Heart right ventricle (tissue), 16 donors: ENCODE measurements around the gene PTPRM. TPM values are rescaled to one million over a fixed set of nuclear protein-coding genes. Genes with fewer than 3 reads are reported as not detected.

Experiments used
- ATAC-seq, 8 donors: fragments of 200-7000 bp; cut with Tn5 transposase; one replicate each; pipeline ENCODE4 v1.9.1; 2020; ENCODE audit warnings: mild to moderate bottlenecking in 8 of 8, moderate library complexity in 8 of 8, moderate number of reproducible peaks in 1 of 8
- DNase-seq, 2 donors: peaks; one replicate each; pipeline ENCODE4 v3.0.0-alpha.2; 2020
- H3K27ac ChIP-seq, 10 donors: fragments of 200-600 bp; sonication (generic) in 2 of 10; one replicate each; pipeline versions ENCODE4 v1.5.0 to v1.8.0; 2020 to 2022; ENCODE audit warnings: mild to moderate bottlenecking in 3 of 10
- H3K27me3 ChIP-seq, 7 donors: fragments of 200-600 bp; one replicate each; pipeline ENCODE4 v1.8.0; 2021 to 2022; ENCODE audit warnings: mild to moderate bottlenecking in 2 of 7
- H3K36me3 ChIP-seq, 9 donors: fragments of 200-600 bp; sonication (generic) in 1 of 9; one replicate each; pipeline versions ENCODE4 v1.5.0 to v1.8.0; 2020 to 2022; ENCODE audit warnings: mild to moderate bottlenecking in 2 of 9
- H3K4me1 ChIP-seq, 9 donors: fragments of 200-600 bp; sonication (generic) in 1 of 9; one replicate each; pipeline versions ENCODE4 v1.5.0 to v1.8.0; 2020 to 2022; ENCODE audit warnings: mild to moderate bottlenecking in 4 of 9
- H3K4me3 ChIP-seq, 10 donors: fragments of 200-600 bp; sonication (generic) in 2 of 10; one replicate each; pipeline versions ENCODE4 v1.5.0 to v1.8.0; 2020 to 2022; ENCODE audit warnings: mild to moderate bottlenecking in 7 of 10, moderate library complexity in 2 of 10
- H3K9me3 ChIP-seq, 11 donors: fragments of 200-600 bp in 10 of 11; sonication (generic) in 2 of 11; one replicate each; pipeline versions ENCODE4 v1.5.0 to v1.8.0; 2013 to 2022; ENCODE audit warnings: mild to moderate bottlenecking in 2 of 11, control low read depth in 1 of 11, moderate library complexity in 1 of 11
- WGBS, 2 donors: extraction: QIAGEN DNeasy Blood & Tissue Kit; methylation state at CpG; one replicate each; pipeline ENCODE4 v1.1.7; 2013; ENCODE audit warnings: inconsistent platforms in 1 of 2; 5-methylcytosine and 5-hydroxymethylcytosine counted together
- intact Hi-C, 10 donors: fragments of 100-400 bp; cut with DNase I; formaldehyde crosslinking; loops; one replicate each; pipeline versions ENCODE4 v1.11.1 to v1.14.2; 2022
- polyA plus RNA-seq, 2 donors: library from polyadenylated mRNA; stranded (reverse); fragments of 200-250 nt; gene quantifications; one replicate each; pipeline ENCODE4 v1.2.3, GENCODE V29; 2013
- total RNA-seq, 10 donors: library from RNA; stranded (reverse); fragmentation: NEBNext Ultra II Directional in 3 of 10; extraction: Animal tissue kit (Norgen Biotek cat#: 25700) in 3 of 10; gene quantifications; one replicate each; pipeline versions ENCODE4 v1.2.1 to v1.2.4, GENCODE V29; 2021 to 2023
- TF ChIP-seq, protein P1 (sequence below), 9 donors: fragments of 200-600 bp; sonication (generic) in 2 of 9; IDR thresholded peaks; one replicate each; pipeline versions ENCODE4 v1.5.0 to v1.8.0; 2021 to 2022; ENCODE audit warnings: antibody characterized with exemption in 9 of 9, mild to moderate bottlenecking in 5 of 9, moderate library complexity in 1 of 9
- donor health status: Arrhythmogenic right ventricular cardiomyopathy.
- donor health status: ischemic (EF 13 %, LVEDD 7.1; RV severe dilation, severe dysfunction).
- donor health status: healthy with polysubstance abuse.
- donor health status: DM: no; HTN: yes; CAD: no.
- donor health status: DM: no; HTN: no; CAD: no.
- donor health status: ischemic (EF 25% LVEDD 6.9; RV normal size, moderate dysfunction).
- donor health status: ischemic (EF 25% LVEDD 5.7; RV mildly dilated, moderate dysfunction).
- donor health status: healthy.
- donor health status: DM: yes; HTN: yes; CAD: no.
- donor health status: Ischemic cardiomyopathy.
- donor health status: ischemic (EF 35%, LVEDD 5.7; RV mildly dilated, moderate dysfunction).
- donor health status: nonischemic (EF 11% LVEDD 7.7; RV severe dilation, severe dysfunction).
- donor health status: DM: yes; HTN: yes; CAD: no.
- donor health status: PGD.
- donor health status: ischemic (EF 29% LVEDD 5.4; RV normal size, mild dysfunction).
- donor health status: nonischemic (EF 23%, LVEDD 6.1; RV moderate dilation, normal function).

PTPRM gene
- total and polyA plus RNA-seq, 12 donors = 81.7 to 170 (median 132) TPM

DNA sequence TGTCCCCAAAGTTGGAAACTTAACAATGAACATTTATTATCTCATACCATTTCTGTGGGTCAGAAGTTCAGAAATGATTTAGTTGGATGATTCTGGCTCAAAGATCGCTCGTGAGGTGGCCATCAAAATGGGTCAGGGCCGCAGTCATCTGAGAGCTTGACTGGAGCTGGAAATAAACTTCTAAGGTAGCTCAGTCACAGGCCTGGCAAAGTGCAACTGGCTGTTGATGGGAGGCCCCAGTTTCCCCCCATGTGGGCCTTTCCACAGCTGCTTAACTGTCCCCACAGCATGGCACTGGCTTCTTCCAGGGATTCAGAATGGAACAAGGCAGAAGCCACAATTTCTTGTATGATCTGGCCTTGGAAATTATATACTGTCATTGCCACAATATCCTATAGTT is 842.0 kb downstream of the PTPRM start:
- WGBS, 2 donors = 97% methylated on average over 3 of the region's 3 CpGs
- peaks cover 0 to 56% (median 20%) of the 10 kb centered on the region in 9 donors for H3K36me3 ChIP-seq

DNA sequence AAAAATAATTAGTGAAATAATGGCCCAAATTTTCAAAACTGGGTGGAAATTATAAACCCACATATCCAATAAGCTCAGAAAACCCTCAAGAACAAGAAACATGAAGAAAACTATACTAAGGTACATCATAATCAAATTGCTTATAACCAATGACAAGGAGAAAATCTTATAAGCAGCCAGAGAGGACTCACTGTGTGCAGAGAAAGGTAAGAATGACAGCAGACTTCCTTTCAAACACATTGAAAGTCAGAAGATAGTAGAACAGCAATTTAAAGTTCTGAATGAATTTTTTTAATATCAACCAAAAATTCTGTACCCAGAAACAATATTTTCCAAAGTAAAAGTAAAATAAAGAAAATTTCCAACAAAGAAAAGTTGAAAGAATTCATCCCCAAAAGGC is 844.4 kb downstream of the PTPRM start:
- H3K36me3 ChIP-seq = peaks cover 0 to 33% (median 15%) of the 10 kb centered on the region in 9 donors
- TF ChIP-seq, protein P1, sequence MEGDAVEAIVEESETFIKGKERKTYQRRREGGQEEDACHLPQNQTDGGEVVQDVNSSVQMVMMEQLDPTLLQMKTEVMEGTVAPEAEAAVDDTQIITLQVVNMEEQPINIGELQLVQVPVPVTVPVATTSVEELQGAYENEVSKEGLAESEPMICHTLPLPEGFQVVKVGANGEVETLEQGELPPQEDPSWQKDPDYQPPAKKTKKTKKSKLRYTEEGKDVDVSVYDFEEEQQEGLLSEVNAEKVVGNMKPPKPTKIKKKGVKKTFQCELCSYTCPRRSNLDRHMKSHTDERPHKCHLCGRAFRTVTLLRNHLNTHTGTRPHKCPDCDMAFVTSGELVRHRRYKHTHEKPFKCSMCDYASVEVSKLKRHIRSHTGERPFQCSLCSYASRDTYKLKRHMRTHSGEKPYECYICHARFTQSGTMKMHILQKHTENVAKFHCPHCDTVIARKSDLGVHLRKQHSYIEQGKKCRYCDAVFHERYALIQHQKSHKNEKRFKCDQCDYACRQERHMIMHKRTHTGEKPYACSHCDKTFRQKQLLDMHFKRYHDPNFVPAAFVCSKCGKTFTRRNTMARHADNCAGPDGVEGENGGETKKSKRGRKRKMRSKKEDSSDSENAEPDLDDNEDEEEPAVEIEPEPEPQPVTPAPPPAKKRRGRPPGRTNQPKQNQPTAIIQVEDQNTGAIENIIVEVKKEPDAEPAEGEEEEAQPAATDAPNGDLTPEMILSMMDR (IDR thresholded peaks at IDR 0.05) = no peak
- no peak overlapping the region for H3K4me3 ChIP-seq
- ATAC-seq = no peak
- intact Hi-C loops = no loop called here
- no peak overlapping the region for H3K27ac ChIP-seq
- H3K9me3 ChIP-seq = peaks cover 0 to 52% (median 22%) of the 10 kb centered on the region in 11 donors
- DNase-seq = no peak
- no peaks in the 10 kb centered on the region for H3K27me3 ChIP-seq
- H3K4me1 ChIP-seq = peaks cover 0 to 4% (median 0%) of the 10 kb centered on the region in 9 donors

More for the DNA sequence above, 842.0 kb downstream of the PTPRM start:
- no peaks in the 10 kb centered on the region for H3K27me3 ChIP-seq
- ATAC-seq (no peak), DNase-seq (no peak)
- no peak overlapping the region for H3K4me3 ChIP-seq
- H3K27ac ChIP-seq = no peak overlapping the region
- intact Hi-C loops = no loop called here
- TF ChIP-seq, protein P1 (IDR thresholded peaks at IDR 0.05) = no peak
- peaks cover 0 to 43% (median 22%) of the 10 kb centered on the region in 11 donors for H3K9me3 ChIP-seq
- H3K4me1 ChIP-seq = no peaks in the 10 kb centered on the region

DNA sequence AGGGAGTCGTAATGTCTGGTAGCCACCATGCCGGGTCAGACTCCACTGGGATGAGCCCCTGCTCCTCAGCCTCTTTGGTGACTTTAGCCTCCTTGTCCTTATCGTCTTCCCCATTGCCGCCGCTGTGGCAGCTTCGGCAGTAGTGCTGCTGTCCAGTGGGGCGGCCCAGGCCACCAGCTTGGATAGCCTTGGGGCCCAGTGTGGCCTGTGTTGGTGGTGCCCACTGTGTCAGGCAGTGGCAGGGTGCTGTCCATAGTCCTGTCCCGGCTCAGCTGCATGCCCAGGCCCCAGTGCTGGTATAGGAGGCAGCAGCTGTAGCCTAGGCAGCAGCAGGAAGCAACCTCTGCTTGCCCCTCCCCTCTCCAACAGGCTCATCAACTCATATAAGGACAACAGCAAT is 845.0 kb downstream of the PTPRM start:
- intact Hi-C loops = no loop called here
- peaks cover 0 to 9% (median 0%) of the 10 kb centered on the region in 9 donors for H3K4me1 ChIP-seq
- H3K36me3 ChIP-seq = peaks cover 0 to 27% (median 11%) of the 10 kb centered on the region in 9 donors
- no peak overlapping the region for H3K4me3 ChIP-seq
- no peak overlapping the region for H3K27ac ChIP-seq
- H3K9me3 ChIP-seq = peaks cover 0 to 52% (median 22%) of the 10 kb centered on the region in 11 donors
- WGBS, 2 donors = 95 to 98% methylated on average over 8 of the region's 8 CpGs
- H3K27me3 ChIP-seq = no peaks in the 10 kb centered on the region
- ATAC-seq (peak in 1 of 8 donors; percentile 45), DNase-seq (no peak)
- TF ChIP-seq, protein P1 (IDR thresholded peaks at IDR 0.05) = no peak

DNA sequence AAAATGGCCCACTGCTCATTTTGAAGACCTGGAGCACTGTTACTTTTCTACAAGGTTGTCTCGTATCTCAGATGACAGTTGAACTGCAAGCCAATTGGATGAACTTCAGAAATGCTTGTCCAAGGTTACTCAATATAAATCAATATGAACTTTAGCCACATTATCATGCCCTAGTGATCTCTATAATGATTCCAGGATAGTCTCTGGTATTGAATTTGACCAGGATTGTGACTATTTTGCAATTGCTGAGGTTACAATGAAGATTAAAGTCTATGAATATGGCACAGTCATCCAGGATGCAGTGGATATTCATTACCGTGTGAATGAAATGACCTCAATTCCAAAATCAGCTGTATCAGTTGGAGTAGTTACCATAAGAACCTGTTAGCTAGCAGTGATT is 846.1 kb downstream of the PTPRM start:
- no peak for ATAC-seq
- no peak for DNase-seq
- H3K4me3 ChIP-seq = no peak overlapping the region
- WGBS, 2 donors = 87 to 92% methylated on average over 2 of the region's 2 CpGs
- intact Hi-C loops = no loop called here
- H3K4me1 ChIP-seq = peaks cover 0 to 9% (median 0%) of the 10 kb centered on the region in 9 donors
- peaks cover 0 to 52% (median 22%) of the 10 kb centered on the region in 11 donors for H3K9me3 ChIP-seq
- H3K27me3 ChIP-seq = no peaks in the 10 kb centered on the region
- H3K36me3 ChIP-seq = peaks cover 0 to 16% (median under 1%) of the 10 kb centered on the region in 9 donors
- TF ChIP-seq, protein P1 (IDR thresholded peaks at IDR 0.05) = no peak
- no peak overlapping the region for H3K27ac ChIP-seq
